Ascending aorta (tissue), 2 donors: ENCODE results near the gene SH3RF3. TPM values are rescaled to one million over a fixed set of nuclear protein-coding genes. Genes with fewer than 3 reads are reported as not detected.

Experiments
- DNase-seq, 2 donors: peaks; one replicate each; pipeline ENCODE4 v3.0.0-alpha.2; 2019; ENCODE audit warnings: low spot score in 2 of 2
- H3K27ac ChIP-seq, 2 donors: fragments of 200-600 bp; sonication (generic); one replicate each; pipeline ENCODE4 v1.5.1; 2016 to 2017; ENCODE audit warnings: mild to moderate bottlenecking in 1 of 2
- H3K27me3 ChIP-seq: fragments of 200-600 bp; sonication (generic); one replicate; pipeline ENCODE4 v1.5.1; 2017
- H3K36me3 ChIP-seq, 2 donors: fragments of 200-600 bp; sonication (generic); one replicate each; pipeline ENCODE4 v1.5.1; 2016
- H3K4me1 ChIP-seq, 2 donors: fragments of 200-600 bp; sonication (generic); one replicate each; pipeline ENCODE4 v1.5.1; 2016 to 2017; ENCODE audit warnings: mild to moderate bottlenecking in 1 of 2
- H3K4me3 ChIP-seq, 2 donors: fragments of 200-600 bp; sonication (generic); one replicate each; pipeline ENCODE4 v1.5.1; 2016 to 2017; ENCODE audit warnings: mild to moderate bottlenecking in 1 of 2
- H3K9me3 ChIP-seq, 2 donors: fragments of 200-600 bp; sonication (generic); one replicate each; pipeline ENCODE4 v1.5.1; 2016
- CTCF ChIP-seq, 3 experiments: fragments of 200-600 bp in 2 of 3; fragments of 450-650 bp in 1 of 3; sonication (generic) in 2 of 3; IDR thresholded peaks; one replicate each; pipeline ENCODE4 v1.5.1; 2016 to 2019; ENCODE audit warnings: antibody characterized with exemption in 3 of 3, mild to moderate bottlenecking in 1 of 3, moderate library complexity in 1 of 3
- intact Hi-C: fragments of 100-400 bp; cut with DNase I; formaldehyde crosslinking; loops from one replicate; pipeline ENCODE4 v1.15.1; 2023
- total RNA-seq: library from RNA; depleted of rRNA; stranded (reverse); fragments of >200 nt; gene quantifications from one replicate; pipeline ENCODE4 v1.1.0, GENCODE V29; 2016

The SH3RF3 gene
- total RNA-seq, 1 donor from 2014 or later: 53.5 TPM

DNA sequence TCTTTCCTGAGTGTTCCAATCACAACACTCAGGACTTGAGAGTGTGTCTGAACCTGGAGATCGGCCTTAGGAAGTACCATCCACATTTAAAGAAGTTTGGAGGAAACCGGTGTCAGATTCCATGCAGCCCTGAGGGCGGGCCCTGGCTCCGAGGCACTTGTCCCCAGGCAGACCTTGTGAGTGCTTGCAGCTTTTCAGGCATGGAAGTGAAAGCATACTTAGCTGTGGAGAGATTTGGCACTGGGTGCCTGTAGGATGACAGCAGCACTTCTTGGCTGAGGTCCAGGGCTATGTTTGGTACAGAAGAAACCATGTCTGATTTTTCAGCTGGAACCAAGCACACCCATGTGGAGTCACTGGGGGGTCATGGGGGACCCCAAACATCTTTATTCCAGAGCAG is 253.9 kb downstream of the SH3RF3 start:
- Histone ChIP-seq H3K36me3 (no peaks in the 10 kb centered on the region), H3K4me3 (no peak overlapping the region), H3K27ac (no peak overlapping the region), H3K4me1 (peaks cover 12 to 22% of the 10 kb centered on the region in 2 donors), H3K27me3 (no peaks in the 10 kb centered on the region), H3K9me3 (no peaks in the 10 kb centered on the region)
- TF ChIP-seq CTCF (IDR thresholded peaks at IDR 0.05): no peak
- intact Hi-C loops: no loop called here
- DNase-seq: peak in 1 of 2 donors; percentile 86

DNA sequence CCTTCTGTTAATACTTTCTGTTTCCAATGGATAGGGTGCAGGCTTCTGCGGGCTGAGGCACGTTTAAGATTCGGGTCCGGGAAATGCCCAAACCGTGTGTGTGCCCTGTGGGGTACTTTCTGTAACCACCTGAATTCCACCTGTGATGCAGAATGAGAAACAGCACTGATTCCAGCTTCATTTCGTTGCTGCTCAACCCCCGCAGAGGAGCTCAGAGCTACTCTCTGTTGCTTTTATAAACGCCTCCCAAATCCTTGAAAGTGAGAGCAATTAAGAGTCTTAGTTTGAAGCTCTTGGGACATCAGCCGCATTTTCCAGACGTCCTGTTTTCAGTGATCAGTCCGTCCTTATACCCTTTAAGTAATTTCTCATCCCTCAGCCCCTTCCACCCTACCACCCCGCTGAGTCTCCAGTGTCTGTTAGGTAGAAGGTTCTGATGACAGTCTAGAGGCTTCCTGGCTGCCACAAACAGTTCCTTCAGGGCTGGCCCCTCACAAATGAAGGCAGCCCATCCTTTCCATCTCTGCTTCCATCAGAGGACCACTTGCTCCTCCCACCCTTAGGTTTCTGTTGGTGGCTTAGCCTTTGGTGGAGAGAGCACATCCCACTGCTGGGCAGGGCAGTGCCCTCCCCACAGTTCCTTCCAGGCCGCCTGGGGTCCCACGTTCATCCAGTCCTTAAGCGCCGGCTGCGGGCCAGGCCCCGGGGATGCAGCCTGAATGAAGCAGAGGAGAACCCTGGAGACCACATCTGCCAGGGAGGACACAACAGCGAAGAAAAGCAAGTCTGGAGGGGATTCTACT is 254.7 kb downstream of the SH3RF3 start:
- no peaks in the 10 kb centered on the region for H3K9me3 ChIP-seq
- peaks cover 12 to 22% of the 10 kb centered on the region in 2 donors for H3K4me1 ChIP-seq
- no peaks in the 10 kb centered on the region for H3K36me3 ChIP-seq
- no peak for TF ChIP-seq CTCF (IDR thresholded peaks at IDR 0.05)
- no peak for DNase-seq
- no peaks in the 10 kb centered on the region for H3K27me3 ChIP-seq
- H3K4me3 ChIP-seq: no peak overlapping the region
- intact Hi-C loops: no loop called here
- no peak overlapping the region for H3K27ac ChIP-seq

GRCh38 chr2:109384308-109385271 is 255.6 kb downstream of the SH3RF3 start:
- intact Hi-C loops: no loop called here
- peak in 1 of 2 donors; percentile 62 for DNase-seq
- H3K4me1 ChIP-seq: peaks cover 12 to 22% of the 10 kb centered on the region in 2 donors

GRCh38 chr2:109385506-109385905 is 256.5 kb downstream of the SH3RF3 start:
- no peaks in the 10 kb centered on the region for H3K9me3 ChIP-seq
- peak in 1 of 2 donors; percentile 50 for DNase-seq
- no peak overlapping the region for H3K4me3 ChIP-seq
- intact Hi-C loops: no loop called here
- H3K27ac ChIP-seq: no peak overlapping the region
- H3K27me3 ChIP-seq: no peaks in the 10 kb centered on the region
- peaks cover 12 to 22% of the 10 kb centered on the region in 2 donors for H3K4me1 ChIP-seq
- no peaks in the 10 kb centered on the region for H3K36me3 ChIP-seq
- TF ChIP-seq CTCF (IDR thresholded peaks at IDR 0.05): no peak

More at GRCh38 chr2:109384308-109385271, 255.6 kb downstream of the SH3RF3 start:
- TF ChIP-seq CTCF (IDR thresholded peaks at IDR 0.05): no peak
- no peaks in the 10 kb centered on the region for H3K27me3 ChIP-seq
- H3K27ac ChIP-seq: no peak overlapping the region
- H3K4me3 ChIP-seq: no peak overlapping the region
- H3K36me3 ChIP-seq: no peaks in the 10 kb centered on the region
- no peaks in the 10 kb centered on the region for H3K9me3 ChIP-seq

GRCh38 chr2:109386004-109386695 is 257.1 kb downstream of the SH3RF3 start:
- peaks cover 12 to 22% of the 10 kb centered on the region in 2 donors for H3K4me1 ChIP-seq
- no peaks in the 10 kb centered on the region for H3K9me3 ChIP-seq
- no peak overlapping the region for H3K27ac ChIP-seq
- H3K36me3 ChIP-seq: no peaks in the 10 kb centered on the region
- intact Hi-C loops: no loop called here
- TF ChIP-seq CTCF (IDR thresholded peaks at IDR 0.05): no peak
- peak in 1 of 2 donors; percentile 1 for DNase-seq
- no peaks in the 10 kb centered on the region for H3K27me3 ChIP-seq
- no peak overlapping the region for H3K4me3 ChIP-seq
